ENCODE data around the gene SPEM2. TPM values are rescaled to one million over a fixed set of nuclear protein-coding genes. Genes with fewer than 3 reads are reported as not detected.

The SPEM2 gene
- total RNA-seq, 4 donors from 2014 or later: not detected

DNA sequence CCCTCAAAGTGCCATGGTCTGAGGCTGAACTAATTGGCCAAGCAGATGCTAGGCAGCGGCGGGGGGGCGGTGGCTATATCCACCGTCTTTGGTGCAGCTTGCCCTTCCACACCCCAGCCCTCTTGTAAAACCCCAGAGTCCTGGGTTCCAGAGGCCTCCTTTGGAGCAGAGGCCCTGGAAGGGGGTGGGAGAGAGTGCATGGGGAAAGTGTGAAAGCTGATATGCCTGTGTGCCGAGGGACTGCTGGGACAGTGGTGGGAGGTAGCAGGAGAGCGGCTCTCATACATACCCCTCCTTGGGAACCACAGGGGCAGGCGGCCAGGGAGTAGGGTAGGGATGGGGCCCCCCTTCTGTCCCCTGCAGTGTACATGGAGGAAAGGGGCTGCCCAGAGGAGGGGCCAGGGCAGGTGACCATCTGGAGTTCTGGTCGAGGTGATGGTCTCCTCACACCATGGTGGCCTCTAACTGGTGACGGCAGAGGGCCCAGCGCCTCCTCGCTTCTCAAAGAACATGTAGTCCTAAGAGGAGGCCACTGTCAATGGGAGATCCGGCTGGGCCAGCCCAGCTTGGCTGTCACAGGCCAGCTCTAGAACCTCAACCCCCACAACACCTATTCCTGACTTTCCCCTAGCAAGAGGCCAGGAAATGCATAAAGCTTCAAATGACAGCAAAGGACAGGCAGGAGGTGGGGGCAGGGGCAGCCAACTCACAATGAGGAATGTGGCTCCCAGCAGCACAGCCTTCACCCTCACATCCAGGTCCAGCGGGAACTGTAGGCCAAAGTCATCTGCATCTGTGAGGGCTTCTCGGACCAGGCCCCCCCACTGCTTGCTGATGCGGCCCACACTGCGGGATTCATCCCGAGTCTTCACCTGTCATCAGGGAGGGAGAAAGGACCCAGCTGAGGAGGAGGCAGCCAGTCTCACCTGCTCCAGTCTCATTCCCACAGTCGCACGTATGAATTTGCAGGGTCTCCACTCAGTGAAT lies 35.2 kb upstream of the SPEM2 start:
- Histone ChIP-seq H3K4me3 (no peak overlapping the region), H3K36me3 (peaks cover 48% of the 10 kb centered on the region), H3K9me3 (no peaks in the 10 kb centered on the region), H3K4me1 (peaks cover 18% of the 10 kb centered on the region), H3K27me3 (no peaks in the 10 kb centered on the region), H3K27ac (no peak overlapping the region)
- 98% methylated on average over 13 of the region's 19 CpGs for WGBS
- TF ChIP-seq POLR2A (IDR thresholded peaks at IDR 0.05): no peak
- no peak for TF ChIP-seq EP300 (IDR thresholded peaks at IDR 0.05)
- no peak for TF ChIP-seq POLR2AphosphoS5 (IDR thresholded peaks at IDR 0.05)
- TF ChIP-seq, protein P1, sequence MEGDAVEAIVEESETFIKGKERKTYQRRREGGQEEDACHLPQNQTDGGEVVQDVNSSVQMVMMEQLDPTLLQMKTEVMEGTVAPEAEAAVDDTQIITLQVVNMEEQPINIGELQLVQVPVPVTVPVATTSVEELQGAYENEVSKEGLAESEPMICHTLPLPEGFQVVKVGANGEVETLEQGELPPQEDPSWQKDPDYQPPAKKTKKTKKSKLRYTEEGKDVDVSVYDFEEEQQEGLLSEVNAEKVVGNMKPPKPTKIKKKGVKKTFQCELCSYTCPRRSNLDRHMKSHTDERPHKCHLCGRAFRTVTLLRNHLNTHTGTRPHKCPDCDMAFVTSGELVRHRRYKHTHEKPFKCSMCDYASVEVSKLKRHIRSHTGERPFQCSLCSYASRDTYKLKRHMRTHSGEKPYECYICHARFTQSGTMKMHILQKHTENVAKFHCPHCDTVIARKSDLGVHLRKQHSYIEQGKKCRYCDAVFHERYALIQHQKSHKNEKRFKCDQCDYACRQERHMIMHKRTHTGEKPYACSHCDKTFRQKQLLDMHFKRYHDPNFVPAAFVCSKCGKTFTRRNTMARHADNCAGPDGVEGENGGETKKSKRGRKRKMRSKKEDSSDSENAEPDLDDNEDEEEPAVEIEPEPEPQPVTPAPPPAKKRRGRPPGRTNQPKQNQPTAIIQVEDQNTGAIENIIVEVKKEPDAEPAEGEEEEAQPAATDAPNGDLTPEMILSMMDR (IDR thresholded peaks at IDR 0.05): no peak
- DNase-seq (ENCODE audit: low spot score in 2 of 2): no peak

- Histone ChIP-seq H3K27me3 (no peaks in the 10 kb centered on the region), H3K9me3 (no peaks in the 10 kb centered on the region), H3K4me1 (peaks cover 20% of the 10 kb centered on the region), H3K36me3 (peaks cover 44% of the 10 kb centered on the region), H3K27ac (no peak overlapping the region), H3K4me3 (no peak overlapping the region)
- WGBS: 68% methylated on average over 2 of the region's 2 CpGs
- DNase-seq (ENCODE audit: low spot score in 2 of 2): no peak
- TF ChIP-seq POLR2AphosphoS5 (IDR thresholded peaks at IDR 0.05) (no peak), EP300 (IDR thresholded peaks at IDR 0.05) (no peak), POLR2A (IDR thresholded peaks at IDR 0.05) (no peak)
- TF ChIP-seq, protein P1 (IDR thresholded peaks at IDR 0.05): no peak
Measured at GRCh38 chr17:7391307-7391706, 34.1 kb upstream of the SPEM2 start.

GRCh38 chr17:7392696-7393612 lies 32.5 kb upstream of the SPEM2 start:
- DNase-seq (ENCODE audit: low spot score in 2 of 2): no peak
- Histone ChIP-seq H3K4me3 (peak overlapping the region; percentile 75), H3K27ac (no peak overlapping the region), H3K9me3 (no peaks in the 10 kb centered on the region), H3K27me3 (no peaks in the 10 kb centered on the region), H3K4me1 (peaks cover 20% of the 10 kb centered on the region), H3K36me3 (peaks cover 32% of the 10 kb centered on the region)
- TF ChIP-seq EP300 (IDR thresholded peaks at IDR 0.05) (no peak), POLR2A (IDR thresholded peaks at IDR 0.05) (no peak), POLR2AphosphoS5 (IDR thresholded peaks at IDR 0.05) (no peak)
- TF ChIP-seq, protein P1 (IDR thresholded peaks at IDR 0.05): no peak
- 79% methylated on average over 25 of the region's 42 CpGs for WGBS

GRCh38 chr17:7393613-7394451 lies 31.6 kb upstream of the SPEM2 start:
- Histone ChIP-seq H3K27me3 (no peaks in the 10 kb centered on the region), H3K4me1 (peaks cover 20% of the 10 kb centered on the region), H3K36me3 (peaks cover 23% of the 10 kb centered on the region), H3K9me3 (no peaks in the 10 kb centered on the region), H3K27ac (peak overlapping the region; percentile 80), H3K4me3 (peak overlapping the region; percentile 75)
- 4% methylated on average over 36 of the region's 48 CpGs for WGBS
- TF ChIP-seq POLR2A (IDR thresholded peaks at IDR 0.05) (no peak), EP300 (IDR thresholded peaks at IDR 0.05) (no peak), POLR2AphosphoS5 (IDR thresholded peaks at IDR 0.05) (no peak)
- TF ChIP-seq, protein P1 (IDR thresholded peaks at IDR 0.05): no peak
- no peak for DNase-seq (ENCODE audit: low spot score in 2 of 2)

All from suprapubic skin (tissue), 4 donors.